Hematopoietic multipotent progenitor cell (in vitro differentiated cells): ENCODE measurements around the gene FGF4. TPM values are rescaled to one million over a fixed set of nuclear protein-coding genes. Genes with fewer than 3 reads are reported as not detected.
A peak's percentile ranks its signal among the peaks of the same experiment; 100 is the strongest.

Source experiments
- DNase-seq, 3 donors: peaks; one replicate each; pipeline ENCODE4 v3.0.0-alpha.2; 2011 to 2015; ENCODE audit warnings: low read depth in 2 of 3, low spot score in 2 of 3
- total RNA-seq: library from RNA; depleted of rRNA; stranded (reverse); fragments of >200 nt; gene quantifications from one replicate; pipeline ENCODE4 v1.2.3, GENCODE V29; 2012

Gene FGF4
- total RNA-seq, 1 donor, result not detected

- no peak for DNase-seq
Measured at GRCh38 chr11:69808667-69809086, 33.5 kb upstream of the FGF4 start.

GRCh38 chr11:69807106-69807815, 32.1 kb upstream of the FGF4 start:
- DNase-seq, result no peak

GRCh38 chr11:69804769-69805508, 29.8 kb upstream of the FGF4 start:
- no peak for DNase-seq

- DNase-seq, result no peak
Measured at GRCh38 chr11:69803604-69804218, 28.6 kb upstream of the FGF4 start.

GRCh38 chr11:69803022-69803421, 27.9 kb upstream of the FGF4 start:
- DNase-seq, result no peak

GRCh38 chr11:69802590-69802989, 27.4 kb upstream of the FGF4 start:
- no peak for DNase-seq

- DNase-seq, result peak in 2 of 3 donors; percentile 28 to 52
Measured at GRCh38 chr11:69801513-69802335, 26.6 kb upstream of the FGF4 start.

GRCh38 chr11:69800278-69800677, 25.1 kb upstream of the FGF4 start:
- no peak for DNase-seq

- DNase-seq, result no peak
Measured at GRCh38 chr11:69799582-69799981, 24.4 kb upstream of the FGF4 start.

GRCh38 chr11:69799097-69799496, 24.0 kb upstream of the FGF4 start:
- DNase-seq, result no peak

GRCh38 chr11:69797737-69798528, 22.8 kb upstream of the FGF4 start:
- DNase-seq, result no peak

- DNase-seq, result no peak
Measured at GRCh38 chr11:69797156-69797555, 22.0 kb upstream of the FGF4 start.

- no peak for DNase-seq
Measured at GRCh38 chr11:69796063-69796462, 20.9 kb upstream of the FGF4 start.

GRCh38 chr11:69791276-69792180, 16.4 kb upstream of the FGF4 start:
- DNase-seq, result no peak

GRCh38 chr11:69788956-69789355, 13.8 kb upstream of the FGF4 start:
- no peak for DNase-seq

GRCh38 chr11:69787906-69788305, 12.8 kb upstream of the FGF4 start:
- DNase-seq, result no peak

GRCh38 chr11:69787457-69787856, 12.3 kb upstream of the FGF4 start:
- no peak for DNase-seq

- DNase-seq, result no peak
Measured at GRCh38 chr11:69781241-69781640, 6.1 kb upstream of the FGF4 start.

GRCh38 chr11:69778373-69778772, 3.2 kb upstream of the FGF4 start:
- no peak for DNase-seq
